ENCODE data around the gene RIC1.
"Not testable (repeated sequence)": the region's sequence is repeated elsewhere in the genome, so short reads cannot be mapped to it uniquely, and the experiment has no call there.

Gene RIC1

GRCh38 chr9:5779705-5780218 is 150.9 kb downstream of the RIC1 start:
- peaks cover 30% of the 10 kb centered on the region for H3K36me3 ChIP-seq (ENCODE audit: insufficient read depth, low read length)
- not testable (repeated sequence) for H3K4me3 ChIP-seq (ENCODE audit: low read depth in 1 of 2, low read length in 2 of 2); H3K9ac ChIP-seq (ENCODE audit: low read length); H3K27me3 ChIP-seq (ENCODE audit: control insufficient read depth in 1 of 2, insufficient read depth in 2 of 2, low read length in 2 of 2); H3K4me1 ChIP-seq (ENCODE audit: insufficient read depth, low read length); H3K9me3 ChIP-seq (ENCODE audit: low read length); H3K27ac ChIP-seq (ENCODE audit: low read depth, low read length)

GRCh38 chr9:5783420-5783819 is 154.5 kb downstream of the RIC1 start:
- H3K27me3 ChIP-seq (ENCODE audit: control insufficient read depth in 1 of 2, insufficient read depth in 2 of 2, low read length in 2 of 2) = not testable (repeated sequence)
- peaks cover 40% of the 10 kb centered on the region for H3K36me3 ChIP-seq (ENCODE audit: insufficient read depth, low read length)

GRCh38 chr9:5783982-5784381 is 155.1 kb downstream of the RIC1 start:
- Histone ChIP-seq H3K36me3 (ENCODE audit: insufficient read depth, low read length) (peaks cover 34% of the 10 kb centered on the region), H3K4me1 (ENCODE audit: insufficient read depth, low read length) (no peaks in the 10 kb centered on the region), H3K27ac (ENCODE audit: low read depth, low read length) (no peak overlapping the region)

More at GRCh38 chr9:5783420-5783819, 154.5 kb downstream of the RIC1 start:
- not testable (repeated sequence) for H3K27ac ChIP-seq (ENCODE audit: low read depth, low read length); H3K9me3 ChIP-seq (ENCODE audit: low read length); H3K4me1 ChIP-seq (ENCODE audit: insufficient read depth, low read length); H3K4me3 ChIP-seq (ENCODE audit: low read depth in 1 of 2, low read length in 2 of 2); H3K9ac ChIP-seq (ENCODE audit: low read length)

GRCh38 chr9:5784526-5785315 is 155.8 kb downstream of the RIC1 start:
- Histone ChIP-seq H3K27me3 (ENCODE audit: control insufficient read depth in 1 of 2, insufficient read depth in 2 of 2, low read length in 2 of 2) (no peaks in the 10 kb centered on the region), H3K4me3 (ENCODE audit: low read depth in 1 of 2, low read length in 2 of 2) (no peak overlapping the region), H3K36me3 (ENCODE audit: insufficient read depth, low read length) (peaks cover 28% of the 10 kb centered on the region), H3K4me1 (ENCODE audit: insufficient read depth, low read length) (no peaks in the 10 kb centered on the region), H3K9me3 (ENCODE audit: low read length) (no peaks in the 10 kb centered on the region), H3K9ac (ENCODE audit: low read length) (no peak overlapping the region), H3K27ac (ENCODE audit: low read depth, low read length) (no peak overlapping the region)

More at GRCh38 chr9:5783982-5784381, 155.1 kb downstream of the RIC1 start:
- Histone ChIP-seq H3K27me3 (ENCODE audit: control insufficient read depth in 1 of 2, insufficient read depth in 2 of 2, low read length in 2 of 2) (no peaks in the 10 kb centered on the region), H3K4me3 (ENCODE audit: low read depth in 1 of 2, low read length in 2 of 2) (no peak overlapping the region), H3K9ac (ENCODE audit: low read length) (no peak overlapping the region), H3K9me3 (ENCODE audit: low read length) (no peaks in the 10 kb centered on the region)

GRCh38 chr9:5786370-5787127 is 157.6 kb downstream of the RIC1 start:
- Histone ChIP-seq H3K36me3 (ENCODE audit: insufficient read depth, low read length) (peaks cover 17% of the 10 kb centered on the region), H3K9me3 (ENCODE audit: low read length) (no peaks in the 10 kb centered on the region), H3K27ac (ENCODE audit: low read depth, low read length) (no peak overlapping the region), H3K4me3 (ENCODE audit: low read depth in 1 of 2, low read length in 2 of 2) (no peak overlapping the region), H3K27me3 (ENCODE audit: control insufficient read depth in 1 of 2, insufficient read depth in 2 of 2, low read length in 2 of 2) (no peaks in the 10 kb centered on the region), H3K9ac (ENCODE audit: low read length) (no peak overlapping the region), H3K4me1 (ENCODE audit: insufficient read depth, low read length) (no peaks in the 10 kb centered on the region)

- Histone ChIP-seq H3K36me3 (ENCODE audit: insufficient read depth, low read length) (peaks cover 17% of the 10 kb centered on the region), H3K27ac (ENCODE audit: low read depth, low read length) (no peak overlapping the region), H3K4me3 (ENCODE audit: low read depth in 1 of 2, low read length in 2 of 2) (no peak overlapping the region), H3K9ac (ENCODE audit: low read length) (no peak overlapping the region), H3K27me3 (ENCODE audit: control insufficient read depth in 1 of 2, insufficient read depth in 2 of 2, low read length in 2 of 2) (no peaks in the 10 kb centered on the region), H3K4me1 (ENCODE audit: insufficient read depth, low read length) (no peaks in the 10 kb centered on the region), H3K9me3 (ENCODE audit: low read length) (no peaks in the 10 kb centered on the region)
Measured at GRCh38 chr9:5787220-5787619, 158.3 kb downstream of the RIC1 start.

- H3K36me3 ChIP-seq (ENCODE audit: insufficient read depth, low read length) = peaks cover 17% of the 10 kb centered on the region
- H3K4me1 ChIP-seq (ENCODE audit: insufficient read depth, low read length) = no peaks in the 10 kb centered on the region
- H3K27ac ChIP-seq (ENCODE audit: low read depth, low read length) = no peak overlapping the region
- H3K9me3 ChIP-seq (ENCODE audit: low read length) = no peaks in the 10 kb centered on the region
- no peak overlapping the region for H3K9ac ChIP-seq (ENCODE audit: low read length)
- no peaks in the 10 kb centered on the region for H3K27me3 ChIP-seq (ENCODE audit: control insufficient read depth in 1 of 2, insufficient read depth in 2 of 2, low read length in 2 of 2)
- no peak overlapping the region for H3K4me3 ChIP-seq (ENCODE audit: low read depth in 1 of 2, low read length in 2 of 2)
Measured at GRCh38 chr9:5787759-5788302, 158.9 kb downstream of the RIC1 start.

- H3K27ac ChIP-seq (ENCODE audit: low read depth, low read length) = no peak overlapping the region
- H3K4me1 ChIP-seq (ENCODE audit: insufficient read depth, low read length) = no peaks in the 10 kb centered on the region
- no peak overlapping the region for H3K4me3 ChIP-seq (ENCODE audit: low read depth in 1 of 2, low read length in 2 of 2)
- H3K9me3 ChIP-seq (ENCODE audit: low read length) = no peaks in the 10 kb centered on the region
- no peak overlapping the region for H3K9ac ChIP-seq (ENCODE audit: low read length)
- no peaks in the 10 kb centered on the region for H3K27me3 ChIP-seq (ENCODE audit: control insufficient read depth in 1 of 2, insufficient read depth in 2 of 2, low read length in 2 of 2)
- H3K36me3 ChIP-seq (ENCODE audit: insufficient read depth, low read length) = peaks cover 17% of the 10 kb centered on the region
Measured at GRCh38 chr9:5789489-5789888, 160.6 kb downstream of the RIC1 start.

GRCh38 chr9:5790923-5791322 is 162.0 kb downstream of the RIC1 start:
- no peaks in the 10 kb centered on the region for H3K9me3 ChIP-seq (ENCODE audit: low read length)
- no peaks in the 10 kb centered on the region for H3K27me3 ChIP-seq (ENCODE audit: control insufficient read depth in 1 of 2, insufficient read depth in 2 of 2, low read length in 2 of 2)
- no peak overlapping the region for H3K4me3 ChIP-seq (ENCODE audit: low read depth in 1 of 2, low read length in 2 of 2)
- H3K36me3 ChIP-seq (ENCODE audit: insufficient read depth, low read length) = peaks cover 17% of the 10 kb centered on the region
- no peaks in the 10 kb centered on the region for H3K4me1 ChIP-seq (ENCODE audit: insufficient read depth, low read length)
- H3K27ac ChIP-seq (ENCODE audit: low read depth, low read length) = no peak overlapping the region
- no peak overlapping the region for H3K9ac ChIP-seq (ENCODE audit: low read length)

- Histone ChIP-seq H3K36me3 (ENCODE audit: insufficient read depth, low read length) (peaks cover 10% of the 10 kb centered on the region), H3K27ac (ENCODE audit: low read depth, low read length) (no peak overlapping the region)
Measured at GRCh38 chr9:5791870-5792269, 163.0 kb downstream of the RIC1 start.

GRCh38 chr9:5793812-5794211 is 164.9 kb downstream of the RIC1 start:
- Histone ChIP-seq H3K9ac (ENCODE audit: low read length) (no peak overlapping the region), H3K36me3 (ENCODE audit: insufficient read depth, low read length) (peaks cover 7% of the 10 kb centered on the region), H3K4me3 (ENCODE audit: low read depth in 1 of 2, low read length in 2 of 2) (no peak overlapping the region), H3K4me1 (ENCODE audit: insufficient read depth, low read length) (no peaks in the 10 kb centered on the region), H3K27me3 (ENCODE audit: control insufficient read depth in 1 of 2, insufficient read depth in 2 of 2, low read length in 2 of 2) (no peaks in the 10 kb centered on the region), H3K27ac (ENCODE audit: low read depth, low read length) (no peak overlapping the region), H3K9me3 (ENCODE audit: low read length) (no peaks in the 10 kb centered on the region)

More at GRCh38 chr9:5791870-5792269, 163.0 kb downstream of the RIC1 start:
- no peak overlapping the region for H3K4me3 ChIP-seq (ENCODE audit: low read depth in 1 of 2, low read length in 2 of 2)
- H3K4me1 ChIP-seq (ENCODE audit: insufficient read depth, low read length) = no peaks in the 10 kb centered on the region
- H3K9ac ChIP-seq (ENCODE audit: low read length) = no peak overlapping the region
- H3K9me3 ChIP-seq (ENCODE audit: low read length) = no peaks in the 10 kb centered on the region
- H3K27me3 ChIP-seq (ENCODE audit: control insufficient read depth in 1 of 2, insufficient read depth in 2 of 2, low read length in 2 of 2) = no peaks in the 10 kb centered on the region

Measured in muscle layer of colon (tissue), 2 donors.